ENCODE measurements around the gene CLCNKA.
"Not testable (repeated sequence)": the region's sequence is repeated elsewhere in the genome, so short reads cannot be mapped to it uniquely, and the experiment has no call there.

CLCNKA gene

GRCh38 chr1:16043950-16044349 is 22.1 kb downstream of the CLCNKA start:
- DNase-seq, result no peak

GRCh38 chr1:16046842-16047241 is 25.0 kb downstream of the CLCNKA start:
- no peak for DNase-seq

- no peak for DNase-seq
Observed at GRCh38 chr1:16047791-16048475, 26.1 kb downstream of the CLCNKA start.

GRCh38 chr1:16048573-16049189 is 26.8 kb downstream of the CLCNKA start:
- DNase-seq, result no peak

- no peak for DNase-seq
Observed at GRCh38 chr1:16050328-16050727, 28.5 kb downstream of the CLCNKA start.

GRCh38 chr1:16051039-16051438 is 29.2 kb downstream of the CLCNKA start:
- no peak for DNase-seq

- not testable (repeated sequence) for DNase-seq
Observed at GRCh38 chr1:16051949-16052348, 30.1 kb downstream of the CLCNKA start.

GRCh38 chr1:16053781-16054502 is 32.1 kb downstream of the CLCNKA start:
- peak; percentile 22 for DNase-seq

GRCh38 chr1:16054598-16055540 is 33.0 kb downstream of the CLCNKA start:
- DNase-seq, result no peak

- peak; percentile 14 for DNase-seq
Observed at GRCh38 chr1:16055613-16056520, 34.0 kb downstream of the CLCNKA start.

- DNase-seq, result not testable (repeated sequence)
Observed at GRCh38 chr1:16056521-16056912, 34.7 kb downstream of the CLCNKA start.

GRCh38 chr1:16057314-16057915 is 35.6 kb downstream of the CLCNKA start:
- DNase-seq, result not testable (repeated sequence)

- DNase-seq, result not testable (repeated sequence)
Observed at GRCh38 chr1:16058394-16059120, 36.7 kb downstream of the CLCNKA start.

- no peak for DNase-seq
Observed at GRCh38 chr1:16061266-16061665, 39.4 kb downstream of the CLCNKA start.

GRCh38 chr1:16061989-16062686 is 40.3 kb downstream of the CLCNKA start:
- not testable (repeated sequence) for DNase-seq

GRCh38 chr1:16062687-16063075 is 40.8 kb downstream of the CLCNKA start:
- not testable (repeated sequence) for DNase-seq

GRCh38 chr1:16063226-16063829 is 41.5 kb downstream of the CLCNKA start:
- DNase-seq, result no peak

- no peak for DNase-seq
Observed at GRCh38 chr1:16063921-16064320, 42.1 kb downstream of the CLCNKA start.

GRCh38 chr1:16064536-16065268 is 42.9 kb downstream of the CLCNKA start:
- DNase-seq, result no peak
